Right renal pelvis (tissue), 4 donors: Measurements from ENCODE around the gene TCEAL5. TPM values are rescaled to one million over a fixed set of nuclear protein-coding genes. Genes with fewer than 3 reads are reported as not detected.
"Not testable (repeated sequence)": the region's sequence is repeated elsewhere in the genome, so short reads cannot be mapped to it uniquely, and the experiment has no call there.

Experiments
- DNase-seq, 4 donors: peaks; one replicate each; pipeline ENCODE4 v3.0.0-alpha.2; 2013; ENCODE audit warnings: low read depth in 4 of 4, low spot score in 3 of 4, missing footprints in 1 of 4
- polyA plus RNA-seq, 4 donors: library from polyadenylated mRNA; unstranded; fragments of 120-200 nt; gene quantifications; one replicate each; pipeline ENCODE4 v1.2.1, GENCODE V29; 2013; ENCODE audit not compliant: insufficient read length in 4 of 4

The TCEAL5 gene, protein sequence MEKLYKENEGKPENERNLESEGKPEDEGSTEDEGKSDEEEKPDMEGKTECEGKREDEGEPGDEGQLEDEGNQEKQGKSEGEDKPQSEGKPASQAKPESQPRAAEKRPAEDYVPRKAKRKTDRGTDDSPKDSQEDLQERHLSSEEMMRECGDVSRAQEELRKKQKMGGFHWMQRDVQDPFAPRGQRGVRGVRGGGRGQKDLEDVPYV
- polyA plus RNA-seq: 10 to 100 TPM; 11.4 to 13.9 (median 13.2) TPM

DNA sequence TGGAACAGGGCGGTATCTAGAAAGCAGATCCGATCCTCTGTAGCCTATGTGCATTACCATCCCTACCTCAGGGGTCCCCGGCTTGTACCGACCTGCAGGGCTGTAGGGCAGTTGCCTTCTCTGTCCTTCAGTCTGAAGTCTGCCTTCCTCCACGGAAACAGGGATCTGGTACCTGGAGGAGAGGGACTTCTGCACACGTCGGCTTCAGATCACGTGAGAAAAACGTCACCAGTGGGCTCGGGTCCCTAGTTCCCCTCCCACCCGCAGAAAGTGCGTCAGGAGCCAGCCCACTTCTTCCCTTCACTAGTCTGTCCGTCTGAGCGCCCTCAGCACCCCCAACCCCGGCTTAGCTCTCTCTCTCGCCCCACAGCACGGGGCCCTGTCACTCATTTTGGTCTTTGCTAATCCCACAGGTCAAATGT, at the start of gene TCEAL5:
TSS of gene TCEAL5 (minus strand) at position 170 of the 422 bp plus-strand sequence. CDS start 2,187 bp downstream, outside the sequence.
- DNase-seq: no peak

DNA sequence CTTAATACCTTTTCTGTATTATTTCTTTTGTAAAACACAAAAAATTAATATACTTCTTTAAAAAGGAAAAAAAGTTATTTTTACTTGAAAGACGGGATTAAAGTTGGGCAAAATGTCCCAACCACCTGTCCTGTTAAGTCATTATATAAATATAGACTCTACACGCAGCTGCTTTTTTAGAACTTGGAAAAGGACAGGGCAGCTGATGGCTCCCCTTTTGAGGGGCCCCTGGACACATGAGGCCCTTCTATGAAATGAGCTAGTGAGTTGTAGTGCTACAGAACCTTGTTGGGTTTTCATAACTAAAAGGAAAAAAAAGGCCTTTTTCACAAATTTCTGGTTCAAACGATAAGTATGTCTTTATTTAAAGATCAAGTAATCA, 34.8 kb upstream of the TCEAL5 start:
- DNase-seq: no peak

DNA sequence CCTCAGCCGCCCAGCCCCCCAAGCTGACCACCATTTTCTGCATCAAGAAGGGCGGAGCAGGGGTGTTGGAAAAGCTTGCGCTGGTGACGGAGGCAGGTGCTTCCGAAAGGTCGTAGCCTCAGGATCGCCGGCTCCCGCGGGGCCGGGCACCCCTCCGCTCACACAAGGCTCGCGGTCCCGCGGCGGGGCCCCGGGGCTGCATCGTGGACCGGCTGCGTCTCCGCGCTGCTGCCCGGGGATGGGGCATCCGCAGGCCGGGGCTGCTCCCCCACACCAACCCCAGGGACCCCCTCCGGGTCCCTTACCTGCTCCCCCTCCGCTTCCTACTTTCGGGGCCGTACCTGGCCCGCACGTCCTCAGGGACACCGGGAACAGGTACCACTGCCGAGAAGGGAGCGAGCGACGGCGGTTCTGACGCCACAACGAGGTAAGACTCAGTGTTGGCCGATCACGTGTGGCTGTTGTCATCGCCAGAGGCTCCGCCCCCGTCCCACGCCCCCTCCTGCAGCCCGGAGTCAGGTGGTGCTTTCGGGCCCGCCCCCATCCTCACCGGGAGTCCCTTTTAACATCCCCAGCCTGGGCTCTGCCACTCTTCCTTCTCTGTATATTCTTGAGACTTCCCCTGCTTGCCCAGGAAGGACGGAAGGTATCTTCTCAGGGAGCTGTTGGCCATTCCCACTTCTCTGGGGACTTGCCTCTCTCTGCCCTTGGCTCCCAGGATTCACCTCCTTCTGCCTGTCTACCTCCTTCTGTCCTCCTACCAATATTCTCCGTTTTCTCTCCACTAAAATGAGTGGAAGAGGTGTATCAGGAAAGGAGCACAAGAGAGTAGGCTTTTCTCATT, 34.2 kb upstream of the TCEAL5 start, which contains the start of gene BEX2:
TSS of gene BEX2 (minus strand) at position 436 of the 844 bp plus-strand sequence. CDS start 1,014 bp downstream, outside the sequence.
- DNase-seq: peak in 3 of 4 donors; percentile 42 to 48 (median 45)

DNA sequence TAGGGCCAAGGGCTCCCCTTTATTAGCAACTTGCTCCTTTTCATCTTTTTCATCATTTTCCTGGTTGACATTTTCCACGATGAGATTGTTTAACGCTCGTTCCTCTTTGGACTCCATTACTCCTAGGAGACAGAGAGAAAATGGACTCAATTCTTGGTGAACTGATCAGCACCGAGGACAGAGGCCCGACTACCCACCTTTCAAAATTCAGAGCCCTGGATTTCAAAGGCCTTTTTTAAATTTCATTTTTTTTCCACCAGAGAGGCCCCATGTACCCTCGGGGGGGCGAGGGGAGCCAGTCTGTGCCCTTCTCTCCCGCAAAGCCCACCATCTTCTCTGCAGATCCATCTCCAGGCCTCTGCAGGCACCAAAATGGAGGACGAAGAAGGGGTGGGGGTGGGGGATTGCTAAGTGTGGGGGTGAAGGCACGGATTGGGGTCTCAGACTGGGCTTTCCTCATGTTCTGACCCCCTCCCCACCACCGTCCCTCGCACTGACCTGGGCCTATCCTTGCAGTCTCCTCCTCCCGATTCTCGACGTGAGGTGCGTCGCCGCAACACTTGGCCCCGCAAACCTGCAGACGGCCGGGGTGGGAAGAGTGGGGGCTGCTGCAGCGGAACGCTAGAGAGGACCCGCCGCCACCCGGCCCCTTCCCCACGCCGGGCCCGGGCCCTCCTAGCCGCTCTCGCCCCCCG, 33.5 kb upstream of the TCEAL5 start:
- DNase-seq: peak in 1 of 4 donors; percentile 4

DNA sequence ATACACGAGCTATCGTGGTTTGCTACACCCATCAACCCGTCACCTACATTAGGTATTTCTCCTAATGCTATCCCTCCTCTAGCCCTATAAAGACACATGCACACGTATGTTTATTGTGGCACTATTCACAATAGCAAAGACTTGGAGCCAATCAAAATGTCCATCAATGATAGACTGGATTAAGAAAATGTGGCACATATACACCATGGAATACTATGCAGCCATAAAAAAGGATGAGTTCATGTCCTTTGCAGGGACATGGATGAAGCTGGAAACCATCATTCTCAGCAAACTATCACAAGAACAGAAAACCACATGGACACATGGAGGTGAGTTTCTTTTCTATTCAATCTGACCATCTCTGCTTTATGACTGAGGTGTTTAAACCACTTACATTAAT, 29.1 kb upstream of the TCEAL5 start:
- not testable (repeated sequence) for DNase-seq

DNA sequence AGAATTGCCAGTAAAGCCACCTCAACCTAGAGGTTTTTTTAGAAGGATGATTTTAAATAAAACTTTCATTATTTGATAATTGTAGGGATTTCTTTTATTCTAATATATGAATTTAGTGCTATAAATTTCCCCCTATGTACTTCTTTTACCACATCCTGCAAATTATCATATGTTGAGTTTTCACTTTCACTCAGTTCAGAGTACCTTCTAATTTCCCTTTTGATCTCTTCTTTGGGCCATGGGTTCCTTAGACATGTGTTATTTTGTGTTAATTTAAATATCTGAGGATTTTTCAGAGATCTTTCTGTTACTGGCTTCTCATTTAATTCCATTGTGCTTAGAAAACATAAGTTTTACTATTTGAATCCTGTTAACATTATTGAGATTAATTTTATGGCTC, 28.2 kb upstream of the TCEAL5 start:
- DNase-seq: no peak

DNA sequence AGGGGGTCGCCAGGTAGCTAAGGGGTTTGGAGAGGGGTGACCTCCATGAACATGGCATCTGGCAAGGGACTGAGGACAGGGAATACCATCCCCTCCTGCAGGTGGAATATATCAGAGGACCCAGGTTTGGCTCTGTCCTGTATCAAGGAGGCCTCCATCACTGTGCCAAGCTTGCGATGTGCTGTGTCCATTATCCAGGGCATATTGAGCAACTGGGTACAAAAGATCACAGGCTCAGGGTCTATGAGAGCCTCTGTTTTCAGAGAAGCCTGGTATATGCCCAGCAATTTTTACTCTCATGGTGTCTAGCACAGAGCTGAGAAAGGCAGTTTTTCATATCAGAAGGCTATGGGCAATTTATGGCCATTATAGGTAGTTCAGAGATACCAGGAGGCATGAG, 16.6 kb upstream of the TCEAL5 start:
- no peak for DNase-seq

DNA sequence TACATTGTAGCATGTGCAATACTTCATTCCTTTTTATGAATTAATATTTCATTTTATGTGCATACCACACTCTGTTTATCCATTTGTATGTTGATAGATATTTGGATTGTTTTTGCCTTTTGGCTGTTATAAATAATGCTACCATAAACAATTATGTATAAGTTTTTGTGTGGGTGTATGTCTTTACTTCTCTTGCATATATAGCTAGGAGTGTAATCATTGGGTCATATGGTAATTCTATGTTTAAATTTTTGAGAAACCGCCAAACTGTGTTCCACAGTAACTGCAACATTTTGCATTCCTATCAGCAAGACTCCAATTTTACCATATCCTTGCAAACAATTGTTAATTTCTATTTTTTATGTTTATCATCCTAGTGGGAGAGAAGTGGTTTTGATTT, 3.1 kb upstream of the TCEAL5 start:
- DNase-seq: no peak

DNA sequence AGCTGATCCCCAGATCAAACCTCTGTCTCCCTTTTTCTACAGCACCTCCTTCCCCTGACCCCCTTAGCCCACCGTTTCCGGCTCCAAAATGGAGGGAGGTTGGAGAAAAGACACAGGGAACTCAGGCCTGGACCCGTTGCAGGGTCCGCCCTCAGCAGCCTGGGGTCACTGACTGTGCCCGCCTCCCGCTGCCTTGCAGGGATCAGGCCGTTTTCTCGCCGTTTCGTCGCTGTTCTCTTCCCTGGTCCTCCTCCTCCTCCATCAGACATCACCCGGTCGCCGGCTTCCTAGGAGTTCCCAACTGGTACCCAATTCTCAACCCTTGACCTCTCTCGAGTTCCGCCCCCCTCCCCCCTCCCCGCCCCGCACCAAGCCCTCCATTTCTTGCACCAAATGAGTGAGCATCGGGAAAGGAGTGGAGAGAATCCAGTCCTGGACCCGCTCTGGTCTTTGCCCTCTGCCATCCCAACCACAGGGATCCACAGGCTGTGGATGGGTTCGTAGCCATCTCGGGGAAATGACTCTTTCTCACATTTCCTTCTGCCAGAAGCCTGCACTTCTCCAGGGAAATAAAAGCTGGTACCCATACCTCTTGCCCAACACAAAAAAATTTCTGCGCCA, 493 bp downstream of the TCEAL5 start:
- no peak for DNase-seq

- DNase-seq: no peak
These were observed 2.3 kb downstream of the TCEAL5 start for GRCh38 chrX:103274284-103274683.

DNA sequence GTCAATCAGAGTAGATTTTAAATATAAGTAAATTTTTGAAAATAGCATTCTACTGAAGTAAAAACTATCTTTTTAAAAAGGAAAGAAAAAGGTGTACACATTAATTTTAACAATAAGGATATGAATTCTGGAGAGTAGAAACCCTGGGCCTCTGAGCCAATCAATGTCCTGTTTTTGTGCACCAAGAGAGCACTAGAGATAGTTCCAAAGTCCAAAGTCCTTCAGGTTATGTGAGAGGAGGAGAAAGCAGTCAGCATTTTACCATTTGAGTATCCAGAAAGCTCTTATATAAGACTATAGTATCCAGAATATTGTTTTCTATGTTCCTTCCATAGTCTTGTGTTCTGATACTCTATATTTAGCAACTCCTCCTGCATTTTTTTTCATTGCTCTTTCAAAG, 18.3 kb downstream of the TCEAL5 start:
- DNase-seq: no peak

GRCh38 chrX:103256651-103257050, 19.9 kb downstream of the TCEAL5 start:
- no peak for DNase-seq

- peak; percentile 53 to 77 (median 74) for DNase-seq
These were observed 21.5 kb downstream of the TCEAL5 start, which contains the start of gene TCEAL8 for GRCh38 chrX:103254921-103255493. Gene TCEAL8, minus strand, starts transcription at chrX:103255155. Its CDS starts 1,176 bp downstream, at chrX:103253979.

GRCh38 chrX:103254171-103254824, 22.3 kb downstream of the TCEAL5 start:
- DNase-seq: peak in 3 of 4 donors; percentile 61 to 81 (median 72)

- no peak for DNase-seq
These were observed 22.9 kb downstream of the TCEAL5 start for GRCh38 chrX:103253608-103254007.

DNA sequence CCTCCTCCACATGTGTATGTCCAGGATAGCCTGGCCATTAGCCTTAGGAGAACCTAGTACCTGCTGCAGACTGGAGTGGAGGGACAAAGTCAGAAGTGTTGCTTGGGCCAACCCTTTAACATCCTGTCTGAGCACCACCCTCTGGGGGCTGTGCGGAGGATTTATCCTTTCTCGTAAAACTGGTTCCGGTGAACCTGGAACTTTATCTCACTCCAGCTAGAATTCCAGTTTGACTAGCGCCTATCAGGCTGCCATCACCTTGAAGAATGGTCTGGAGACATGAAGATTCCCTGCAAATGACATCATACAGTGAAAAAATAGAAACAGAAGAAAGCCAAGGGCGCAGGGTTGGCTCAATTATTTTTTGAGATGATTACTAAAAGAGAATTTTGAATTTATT, 25.6 kb downstream of the TCEAL5 start:
- no peak for DNase-seq

DNA sequence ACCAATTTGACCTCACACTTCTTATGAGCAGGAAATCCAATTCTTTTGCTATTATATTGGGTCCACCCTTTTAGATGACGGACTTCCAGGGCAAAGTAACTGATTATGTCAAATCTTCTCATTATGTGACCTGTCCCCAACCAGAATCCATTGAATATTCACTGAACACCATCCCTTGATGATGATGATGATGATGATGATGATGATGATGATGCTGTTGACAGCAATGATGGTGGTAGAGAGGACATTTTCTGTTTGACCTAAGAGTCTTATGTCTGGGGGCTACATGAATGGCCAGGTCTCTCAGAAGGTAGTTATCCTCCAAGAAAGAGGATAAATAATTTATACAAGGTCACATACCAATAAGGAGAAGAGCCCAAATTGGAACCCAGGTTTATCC, 26.7 kb downstream of the TCEAL5 start:
- no peak for DNase-seq

DNA sequence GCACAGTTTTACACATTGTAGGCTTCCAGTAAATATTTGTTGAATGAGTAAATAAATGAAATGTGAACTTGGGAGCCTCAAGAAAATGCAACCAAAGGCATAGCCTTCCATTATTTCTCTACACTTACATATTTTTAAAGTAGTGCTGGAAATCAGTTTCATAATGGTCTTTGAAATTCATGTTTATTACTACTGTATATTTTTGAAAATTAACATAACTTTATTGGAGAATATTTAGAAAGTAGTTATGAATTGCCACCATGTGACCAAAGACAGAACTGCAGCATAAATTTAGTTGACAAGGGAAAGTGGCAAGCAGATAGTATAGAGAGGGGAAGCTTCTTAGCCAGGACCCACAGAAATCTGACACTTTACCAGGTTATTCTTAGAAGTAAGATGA, 28.0 kb downstream of the TCEAL5 start:
- DNase-seq: no peak

- no peak for DNase-seq
These were observed 36.4 kb downstream of the TCEAL5 start for GRCh38 chrX:103240155-103240554.

DNA sequence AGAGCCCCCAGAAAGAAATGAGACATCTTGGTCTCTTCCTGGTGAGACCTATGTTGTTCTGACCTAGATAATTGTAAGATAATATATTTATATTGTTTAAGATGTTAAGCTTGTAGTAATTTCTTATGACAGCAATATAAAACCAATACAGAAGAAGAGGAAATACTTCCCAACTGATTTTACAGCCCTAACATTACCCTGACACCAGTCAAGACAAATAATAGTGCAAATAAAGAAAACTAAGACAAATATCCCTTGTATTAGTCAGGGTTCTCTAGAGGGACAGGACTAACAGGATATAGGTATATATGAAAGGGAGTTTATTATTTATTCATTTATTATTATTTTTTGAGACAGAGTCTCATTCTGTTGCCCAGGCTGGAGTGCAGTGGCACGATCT, 40.3 kb downstream of the TCEAL5 start:
- no peak for DNase-seq
